GM12874 (cell line): Measurements from ENCODE around the gene DLX3.

Experiments used
- TF ChIP-seq, protein P1 (sequence below): IDR thresholded peaks from 2 replicates; pipeline ENCODE4 v1.5.1; 2011; ENCODE audit warnings: low read depth, mild to moderate bottlenecking, control low read depth, low read length, moderate library complexity; ENCODE audit not compliant: insufficient read depth

Gene DLX3

DNA sequence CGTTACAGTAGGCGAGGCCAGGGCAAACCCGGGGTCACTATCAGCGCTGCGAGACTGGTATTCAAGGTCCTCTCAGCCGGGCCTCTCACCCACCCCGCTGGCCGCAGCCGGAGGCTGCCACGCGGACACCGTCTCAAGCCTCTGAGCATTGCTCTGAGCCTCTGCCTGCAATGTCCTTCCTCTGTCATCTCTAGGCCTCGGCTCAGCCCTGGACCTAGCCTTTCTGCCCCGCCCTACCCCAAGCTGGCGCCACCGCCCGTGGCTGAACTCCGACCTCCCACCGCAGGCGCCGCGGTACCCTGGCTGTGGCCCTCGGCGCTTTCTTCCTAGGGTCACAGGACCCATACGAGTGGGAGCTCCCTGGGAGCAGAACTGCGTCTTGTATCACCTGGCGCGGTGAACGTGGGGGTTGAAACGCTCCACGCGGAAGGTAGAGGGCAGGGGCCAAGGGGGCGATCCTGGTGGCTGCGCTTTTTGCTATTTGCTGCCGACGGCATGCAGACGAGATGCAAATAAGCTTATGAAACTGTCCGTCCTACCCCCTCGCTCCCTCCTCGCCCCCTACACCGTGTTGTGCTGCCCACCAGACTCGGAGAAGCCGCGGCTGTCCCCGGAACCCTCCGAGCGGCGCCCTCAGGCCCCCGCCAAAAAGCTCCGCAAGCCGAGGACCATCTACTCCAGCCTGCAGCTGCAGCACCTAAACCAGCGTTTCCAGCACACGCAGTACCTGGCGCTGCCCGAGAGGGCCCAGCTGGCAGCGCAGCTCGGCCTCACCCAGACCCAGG lies 22.3 kb downstream of the DLX3 start:
- TF ChIP-seq, protein P1, sequence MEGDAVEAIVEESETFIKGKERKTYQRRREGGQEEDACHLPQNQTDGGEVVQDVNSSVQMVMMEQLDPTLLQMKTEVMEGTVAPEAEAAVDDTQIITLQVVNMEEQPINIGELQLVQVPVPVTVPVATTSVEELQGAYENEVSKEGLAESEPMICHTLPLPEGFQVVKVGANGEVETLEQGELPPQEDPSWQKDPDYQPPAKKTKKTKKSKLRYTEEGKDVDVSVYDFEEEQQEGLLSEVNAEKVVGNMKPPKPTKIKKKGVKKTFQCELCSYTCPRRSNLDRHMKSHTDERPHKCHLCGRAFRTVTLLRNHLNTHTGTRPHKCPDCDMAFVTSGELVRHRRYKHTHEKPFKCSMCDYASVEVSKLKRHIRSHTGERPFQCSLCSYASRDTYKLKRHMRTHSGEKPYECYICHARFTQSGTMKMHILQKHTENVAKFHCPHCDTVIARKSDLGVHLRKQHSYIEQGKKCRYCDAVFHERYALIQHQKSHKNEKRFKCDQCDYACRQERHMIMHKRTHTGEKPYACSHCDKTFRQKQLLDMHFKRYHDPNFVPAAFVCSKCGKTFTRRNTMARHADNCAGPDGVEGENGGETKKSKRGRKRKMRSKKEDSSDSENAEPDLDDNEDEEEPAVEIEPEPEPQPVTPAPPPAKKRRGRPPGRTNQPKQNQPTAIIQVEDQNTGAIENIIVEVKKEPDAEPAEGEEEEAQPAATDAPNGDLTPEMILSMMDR, result no peak

DNA sequence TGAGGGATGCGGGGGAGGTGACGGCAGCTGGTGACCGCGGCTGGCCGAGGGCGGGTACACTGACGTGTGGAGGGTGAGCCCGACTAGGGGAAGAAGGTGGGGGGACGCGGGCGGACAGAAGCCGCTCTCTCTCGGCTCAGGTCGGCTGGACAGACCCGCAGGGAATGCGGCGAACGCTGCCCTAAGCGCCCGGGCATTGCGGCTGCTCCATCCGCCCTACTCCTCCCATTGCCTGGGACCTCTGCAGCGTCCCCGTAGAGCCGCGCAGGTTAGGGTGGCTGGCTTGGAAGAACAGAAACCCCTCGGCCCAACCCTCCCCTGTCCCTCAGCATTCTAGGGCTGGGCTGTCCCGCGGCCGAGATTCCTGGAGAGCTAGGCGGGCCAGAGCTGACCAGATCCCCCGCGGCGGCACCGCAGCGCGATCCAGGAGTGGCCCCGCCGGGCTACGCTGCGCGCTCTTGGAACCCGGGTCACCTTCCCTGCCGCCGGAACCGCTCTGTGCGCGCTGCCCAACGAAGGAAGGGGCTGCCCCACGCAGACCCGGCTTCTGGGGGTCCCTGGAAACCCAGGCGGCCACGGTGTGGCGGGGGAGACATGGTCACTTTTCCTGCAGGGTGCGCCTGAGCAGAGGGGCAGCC lies 23.1 kb downstream of the DLX3 start:
- TF ChIP-seq, protein P1, result no peak

DNA sequence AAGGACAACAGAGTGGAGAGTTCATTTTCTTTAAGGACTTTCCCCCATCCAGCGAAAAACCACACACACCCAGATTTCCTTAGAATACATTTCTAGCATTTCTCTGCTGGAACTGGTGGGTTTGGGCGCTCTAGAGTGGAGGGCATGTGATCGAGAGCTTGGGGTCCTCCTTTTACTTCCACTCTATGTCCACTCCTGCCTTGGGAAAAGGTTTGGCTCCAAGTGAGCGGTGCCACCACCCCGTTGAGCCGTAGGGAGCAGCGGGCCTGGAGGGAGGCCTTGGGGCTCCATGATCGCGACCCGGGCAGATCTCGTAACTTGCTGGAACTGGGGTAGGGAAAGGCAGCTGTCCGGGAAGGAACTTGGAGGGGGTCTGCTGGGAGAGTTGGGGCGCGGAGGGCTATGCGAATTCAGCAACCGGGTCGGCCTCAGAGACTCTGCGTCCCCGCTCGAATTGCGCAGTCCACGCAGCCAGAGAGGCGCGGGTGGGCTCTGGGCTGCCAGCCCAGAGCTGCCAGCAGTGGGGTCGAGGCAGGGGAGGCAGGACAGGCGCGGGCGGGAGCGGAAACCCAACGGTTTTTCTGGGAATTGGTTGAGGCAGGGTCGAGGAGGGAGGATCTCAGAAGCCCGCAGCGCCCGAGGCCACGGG lies 23.7 kb downstream of the DLX3 start:
- TF ChIP-seq, protein P1, result no peak

DNA sequence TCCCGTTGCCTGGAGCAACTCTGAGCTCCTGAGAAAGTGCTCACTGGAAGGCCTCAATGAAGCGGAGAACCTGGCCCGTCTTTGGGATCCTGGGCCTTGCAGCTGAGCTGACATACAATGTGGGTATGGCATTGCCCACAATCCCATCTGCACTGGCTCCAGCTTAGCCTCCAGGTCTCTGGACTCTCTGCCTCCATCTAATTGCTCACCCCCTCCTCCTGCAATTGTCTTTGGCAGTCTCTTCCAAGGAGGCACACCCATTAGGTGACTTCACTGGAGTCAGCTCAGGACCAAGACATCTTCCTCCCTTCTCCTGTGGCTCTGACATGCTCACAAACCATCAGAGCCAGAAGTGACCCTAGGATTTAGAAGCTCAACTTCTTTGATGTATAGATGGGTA lies 24.5 kb downstream of the DLX3 start:
- TF ChIP-seq, protein P1, result no peak

DNA sequence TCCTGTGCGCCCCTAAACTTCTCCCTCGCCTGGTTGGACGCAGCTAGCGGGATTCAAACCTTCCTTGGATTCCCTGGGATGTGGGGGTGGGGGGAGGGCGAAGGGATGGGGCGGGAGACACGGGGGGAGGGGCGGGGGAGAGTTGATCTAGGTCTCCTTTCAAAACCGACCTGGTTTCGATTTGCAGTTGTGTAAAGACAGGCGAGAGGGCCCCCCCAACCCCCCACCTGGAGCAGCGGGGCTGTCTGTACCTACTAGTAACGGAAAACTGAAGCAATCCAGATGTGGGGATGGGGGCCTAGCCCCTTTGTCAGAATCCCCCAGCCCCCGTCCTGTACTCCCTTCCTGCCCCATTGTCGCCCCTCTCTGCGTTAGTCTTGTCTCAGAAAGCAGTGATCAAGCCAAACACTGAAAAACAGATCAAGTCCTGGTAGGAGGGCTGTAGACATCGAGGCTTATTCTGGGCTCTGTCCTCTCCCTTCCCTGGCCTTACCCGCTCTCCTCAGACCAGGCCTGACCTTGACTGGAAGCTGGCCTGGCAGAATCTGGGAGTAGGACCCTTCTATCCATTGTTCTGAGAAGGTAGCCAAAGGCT lies 25.1 kb downstream of the DLX3 start:
- TF ChIP-seq, protein P1, result no peak

DNA sequence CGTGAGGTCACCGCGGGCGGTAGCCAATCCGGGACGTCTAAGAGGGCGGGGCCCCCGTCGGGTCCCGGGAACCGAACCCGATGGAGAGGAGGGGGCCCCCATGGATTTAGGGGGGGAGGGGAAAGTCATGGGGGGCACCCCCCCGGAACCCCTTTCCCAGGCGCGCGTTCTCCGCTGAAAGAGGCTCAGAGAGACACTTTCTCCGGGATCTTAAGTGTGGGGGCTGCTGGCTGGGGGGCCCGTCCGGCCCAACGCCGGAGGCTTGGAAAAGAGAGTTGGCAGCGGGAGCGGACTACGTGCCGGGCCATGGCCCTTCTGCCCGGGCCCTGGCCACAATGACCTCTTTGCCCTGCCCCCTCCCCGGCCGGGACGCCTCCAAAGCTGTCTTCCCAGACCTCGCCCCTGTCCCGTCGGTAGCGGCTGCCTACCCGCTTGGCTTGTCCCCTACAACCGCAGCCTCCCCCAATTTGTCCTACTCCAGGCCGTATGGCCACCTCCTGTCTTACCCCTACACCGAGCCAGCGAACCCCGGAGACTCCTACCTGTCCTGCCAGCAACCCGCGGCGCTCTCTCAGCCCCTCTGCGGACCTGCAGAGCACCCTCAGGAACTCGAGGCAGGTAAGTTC lies 25.8 kb downstream of the DLX3 start, which contains the start of gene DLX4:
TSS of gene DLX4 (plus strand) at position 57 of the 626 bp plus-strand sequence. CDS start at position 336, 279 bp downstream.
- TF ChIP-seq, protein P1, result no peak
